VCaP (cell line): ENCODE results near the gene ANO10.
"Not testable (repeated sequence)": the region's sequence is repeated elsewhere in the genome, so short reads cannot be mapped to it uniquely, and the experiment has no call there.

Experiments used
- H3K27ac ChIP-seq: fragments of 450-650 bp; 2 replicates; pipeline ENCODE4 v1.5.1; 2017
- TF ChIP-seq, protein P1 (sequence below): fragments of 450-650 bp; conservative IDR thresholded peaks from 2 replicates; pipeline ENCODE4 v1.5.1; 2017; ENCODE audit warnings: mild to moderate bottlenecking, moderate library complexity

The ANO10 gene

DNA sequence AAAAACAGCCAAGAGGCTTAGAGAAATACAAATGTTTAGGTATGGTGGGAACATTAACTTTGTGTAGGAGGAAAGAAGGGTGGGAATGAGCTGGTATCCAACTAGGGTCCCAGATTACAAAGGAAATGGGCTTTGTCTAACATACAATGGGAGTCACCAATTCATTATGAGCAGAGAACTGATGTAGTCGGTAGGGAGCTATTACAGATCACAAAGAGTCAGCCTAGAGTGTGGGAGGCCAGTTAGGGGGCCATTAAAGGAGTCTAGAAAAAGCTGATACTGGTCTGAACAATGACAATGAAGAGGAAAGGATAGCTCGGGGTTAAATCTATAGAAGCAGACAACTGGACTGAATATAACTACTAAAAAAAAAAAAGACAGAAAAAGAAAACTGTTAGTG lies 15.5 kb downstream of the ANO10 start:
- TF ChIP-seq, protein P1, sequence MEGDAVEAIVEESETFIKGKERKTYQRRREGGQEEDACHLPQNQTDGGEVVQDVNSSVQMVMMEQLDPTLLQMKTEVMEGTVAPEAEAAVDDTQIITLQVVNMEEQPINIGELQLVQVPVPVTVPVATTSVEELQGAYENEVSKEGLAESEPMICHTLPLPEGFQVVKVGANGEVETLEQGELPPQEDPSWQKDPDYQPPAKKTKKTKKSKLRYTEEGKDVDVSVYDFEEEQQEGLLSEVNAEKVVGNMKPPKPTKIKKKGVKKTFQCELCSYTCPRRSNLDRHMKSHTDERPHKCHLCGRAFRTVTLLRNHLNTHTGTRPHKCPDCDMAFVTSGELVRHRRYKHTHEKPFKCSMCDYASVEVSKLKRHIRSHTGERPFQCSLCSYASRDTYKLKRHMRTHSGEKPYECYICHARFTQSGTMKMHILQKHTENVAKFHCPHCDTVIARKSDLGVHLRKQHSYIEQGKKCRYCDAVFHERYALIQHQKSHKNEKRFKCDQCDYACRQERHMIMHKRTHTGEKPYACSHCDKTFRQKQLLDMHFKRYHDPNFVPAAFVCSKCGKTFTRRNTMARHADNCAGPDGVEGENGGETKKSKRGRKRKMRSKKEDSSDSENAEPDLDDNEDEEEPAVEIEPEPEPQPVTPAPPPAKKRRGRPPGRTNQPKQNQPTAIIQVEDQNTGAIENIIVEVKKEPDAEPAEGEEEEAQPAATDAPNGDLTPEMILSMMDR: no peak
- H3K27ac ChIP-seq: no peak overlapping the region

- not testable (repeated sequence) for H3K27ac ChIP-seq
Observed at GRCh38 chr3:43599959-43600358, 21.9 kb downstream of the ANO10 start.

DNA sequence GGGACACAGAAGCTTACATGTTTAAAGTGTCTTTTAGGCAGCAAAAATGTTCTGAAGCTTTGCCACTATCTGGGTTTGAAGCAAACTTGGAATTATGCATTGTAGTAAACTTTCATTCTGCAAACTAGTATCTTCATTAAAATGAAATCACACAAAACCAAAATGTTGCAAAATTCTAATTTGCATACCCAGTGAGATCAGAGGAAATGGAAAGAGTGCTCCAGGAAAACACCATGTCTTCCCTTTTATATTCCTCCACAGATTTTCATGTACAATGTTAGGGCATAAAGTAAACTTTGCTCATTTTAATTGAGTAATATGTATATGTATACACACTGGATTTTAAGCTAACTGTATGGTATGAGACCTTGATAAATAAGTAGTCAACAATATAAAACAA lies 23.9 kb downstream of the ANO10 start:
- TF ChIP-seq, protein P1: no peak

DNA sequence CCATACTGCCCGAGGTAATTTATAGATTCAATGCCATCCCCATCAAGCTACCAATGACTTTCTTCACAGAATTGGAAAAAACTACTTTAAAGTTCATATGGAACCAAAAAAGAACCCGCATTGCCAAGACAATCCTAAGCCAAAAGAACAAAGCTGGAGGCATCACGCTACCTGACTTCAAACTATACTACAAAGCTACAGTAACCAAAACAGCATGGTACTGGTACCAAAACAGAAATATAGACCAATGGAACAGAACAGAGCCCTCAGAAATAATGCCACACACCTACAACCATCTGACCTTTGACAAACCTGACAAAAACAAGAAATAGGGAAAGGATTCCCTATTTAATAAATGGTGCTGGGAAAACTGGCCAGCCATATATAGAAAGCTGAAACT lies 25.6 kb downstream of the ANO10 start:
- not testable (repeated sequence) for H3K27ac ChIP-seq

More for the DNA sequence above, 23.9 kb downstream of the ANO10 start:
- H3K27ac ChIP-seq: no peak overlapping the region

GRCh38 chr3:43595280-43595679 lies 26.5 kb downstream of the ANO10 start:
- H3K27ac ChIP-seq: not testable (repeated sequence)

DNA sequence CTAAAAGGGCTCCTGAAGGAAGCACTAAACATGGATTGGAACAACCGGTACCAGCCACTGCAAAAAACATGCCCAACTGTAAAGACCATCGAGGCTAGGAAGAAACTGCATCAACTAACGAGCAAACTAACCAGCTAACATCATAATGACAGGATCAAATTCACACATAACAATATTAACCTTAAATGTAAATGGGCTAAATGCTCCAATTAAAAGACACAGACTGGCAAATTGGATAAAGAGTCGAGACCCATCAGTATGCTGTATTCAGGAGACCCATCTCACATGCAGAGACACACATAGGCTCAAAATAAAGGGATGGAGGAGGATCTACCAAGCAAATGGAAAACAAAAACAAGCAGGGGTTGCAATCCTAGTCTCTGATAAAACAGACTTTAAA lies 28.2 kb downstream of the ANO10 start:
- H3K27ac ChIP-seq: not testable (repeated sequence)

- not testable (repeated sequence) for H3K27ac ChIP-seq
Observed at GRCh38 chr3:43591866-43592265, 29.9 kb downstream of the ANO10 start.

- TF ChIP-seq, protein P1: no peak
- H3K27ac ChIP-seq: no peak overlapping the region
Observed at GRCh38 chr3:43587303-43587702, 34.5 kb downstream of the ANO10 start.

- no peak overlapping the region for H3K27ac ChIP-seq
- TF ChIP-seq, protein P1: no peak
Observed at GRCh38 chr3:43584043-43584826, 37.6 kb downstream of the ANO10 start.

GRCh38 chr3:43583481-43583880 lies 38.3 kb downstream of the ANO10 start:
- TF ChIP-seq, protein P1: no peak
- no peak overlapping the region for H3K27ac ChIP-seq
